K562 (cell line): ENCODE measurements around the gene STK11. TPM values are rescaled to one million over a fixed set of nuclear protein-coding genes. Genes with fewer than 3 reads are reported as not detected.

ENCODE experiments used
- BRD9 ChIP-seq: fragments of 450-650 bp; IDR thresholded peaks from 2 replicates; pipeline ENCODE4 v1.6.1; 2018; ENCODE audit warnings: low read depth; ENCODE audit not compliant: partially characterized antibody
- ELF4 ChIP-seq: fragments of 450-650 bp; formaldehyde crosslinking; IDR thresholded peaks from 2 replicates; pipeline ENCODE4 v1.4.0; 2022; ENCODE audit warnings: missing genetic modification characterization
- KLF13 ChIP-seq: fragments of 450-650 bp; IDR thresholded peaks from 2 replicates; pipeline ENCODE4 v1.6.1; 2016; ENCODE audit warnings: missing genetic modification characterization, low read depth, mild to moderate bottlenecking, missing compliant biosample characterization, moderate library complexity, borderline replicate concordance
- KLF16 ChIP-seq: IDR thresholded peaks from 2 replicates; pipeline ENCODE4 v1.6.1; 2016; ENCODE audit warnings: antibody characterized with exemption
- PTRF ChIP-seq: fragments of 450-650 bp; IDR thresholded peaks from 2 replicates; pipeline ENCODE4 v1.6.1; 2016; ENCODE audit warnings: mild to moderate bottlenecking, missing genetic modification characterization, missing compliant biosample characterization
- RBM15 ChIP-seq: fragments of 200-400 bp; formaldehyde crosslinking; IDR thresholded peaks from 2 replicates; pipeline ENCODE4 v1.6.1; 2018; ENCODE audit warnings: mild to moderate bottlenecking, low read length, moderate library complexity; ENCODE audit not compliant: insufficient read depth
- TARDBP ChIP-seq: fragments of 450-650 bp; IDR thresholded peaks from 2 replicates; pipeline ENCODE4 v1.6.1; 2016
- THRB ChIP-seq: fragments of 450-650 bp; formaldehyde crosslinking; conservative IDR thresholded peaks from 2 replicates; pipeline ENCODE4 v1.4.0; 2022; ENCODE audit warnings: mild to moderate bottlenecking, missing genetic modification characterization
- TOE1 ChIP-seq, 2 experiments: fragments of 450-650 bp in 1 of 2; sonication (generic) in 1 of 2; formaldehyde crosslinking in 1 of 2; IDR thresholded peaks; 2 replicates each; pipeline versions ENCODE4 v1.7.1 to v1.8.0; 2016 to 2022; ENCODE audit warnings: borderline replicate concordance in 2 of 2, mild to moderate bottlenecking in 2 of 2, antibody characterized with exemption in 1 of 2, inconsistent platforms in 1 of 2, low read depth in 1 of 2, missing genetic modification reagents in 1 of 2, moderate library complexity in 1 of 2
- ZNF766 ChIP-seq: fragments of 200-800 bp; sonication (Bioruptor generic); conservative IDR thresholded peaks from 2 replicates; pipeline ENCODE4 v1.6.1; 2016; ENCODE audit warnings: missing genetic modification characterization, missing compliant biosample characterization
- polyA plus RNA-seq, 8 experiments: library from polyadenylated mRNA; depleted of rRNA in 4 of 8; stranded (reverse) in 5 of 8; unstranded in 3 of 8; fragments of >200 nt; fragmentation: Nextera tagmentation in 2 of 8; fragmentation: Illumina TruSeq in 1 of 8; extraction: Ambion mirVana in 2 of 8; extraction: Trizol in 1 of 8; gene quantifications; 2 replicates each; pipeline versions ENCODE4 v1.2.1 to v1.2.3, GENCODE V29; 2011 to 2014; ENCODE audit warnings: inconsistent platforms in 1 of 8, missing spikeins in 1 of 8
- total RNA-seq, 7 experiments: library from RNA; depleted of rRNA in 6 of 7; stranded (reverse); fragments of >200 nt in 6 of 7; fragmentation: Illumina TruSeq in 2 of 7; extraction: Trizol in 2 of 7; gene quantifications; 2 replicates each; pipeline versions ENCODE4 v1.2.1 to v1.2.3, GENCODE V29; 2011 to 2021; ENCODE audit warnings: low replicate concordance in 1 of 7
- TF ChIP-seq, protein P1 (sequence below): sonication (generic); formaldehyde crosslinking; IDR thresholded peaks from 2 replicates; pipeline ENCODE4 v1.8.0; 2022; ENCODE audit warnings: mild to moderate bottlenecking, missing genetic modification reagents
- TF ChIP-seq, protein P2 (sequence below): fragments of 200-800 bp; sonication (Bioruptor generic); IDR thresholded peaks from 2 replicates; pipeline ENCODE4 v1.6.1; 2017; ENCODE audit warnings: missing genetic modification characterization, missing compliant biosample characterization

Gene STK11
- total and polyA plus RNA-seq, 9 of the 15 experiments (the other 6 are each of a cell fraction or from before 2014, with no cell fraction given): 0.15 to 96.5 (median 31.7) TPM

- TF ChIP-seq, protein P1, sequence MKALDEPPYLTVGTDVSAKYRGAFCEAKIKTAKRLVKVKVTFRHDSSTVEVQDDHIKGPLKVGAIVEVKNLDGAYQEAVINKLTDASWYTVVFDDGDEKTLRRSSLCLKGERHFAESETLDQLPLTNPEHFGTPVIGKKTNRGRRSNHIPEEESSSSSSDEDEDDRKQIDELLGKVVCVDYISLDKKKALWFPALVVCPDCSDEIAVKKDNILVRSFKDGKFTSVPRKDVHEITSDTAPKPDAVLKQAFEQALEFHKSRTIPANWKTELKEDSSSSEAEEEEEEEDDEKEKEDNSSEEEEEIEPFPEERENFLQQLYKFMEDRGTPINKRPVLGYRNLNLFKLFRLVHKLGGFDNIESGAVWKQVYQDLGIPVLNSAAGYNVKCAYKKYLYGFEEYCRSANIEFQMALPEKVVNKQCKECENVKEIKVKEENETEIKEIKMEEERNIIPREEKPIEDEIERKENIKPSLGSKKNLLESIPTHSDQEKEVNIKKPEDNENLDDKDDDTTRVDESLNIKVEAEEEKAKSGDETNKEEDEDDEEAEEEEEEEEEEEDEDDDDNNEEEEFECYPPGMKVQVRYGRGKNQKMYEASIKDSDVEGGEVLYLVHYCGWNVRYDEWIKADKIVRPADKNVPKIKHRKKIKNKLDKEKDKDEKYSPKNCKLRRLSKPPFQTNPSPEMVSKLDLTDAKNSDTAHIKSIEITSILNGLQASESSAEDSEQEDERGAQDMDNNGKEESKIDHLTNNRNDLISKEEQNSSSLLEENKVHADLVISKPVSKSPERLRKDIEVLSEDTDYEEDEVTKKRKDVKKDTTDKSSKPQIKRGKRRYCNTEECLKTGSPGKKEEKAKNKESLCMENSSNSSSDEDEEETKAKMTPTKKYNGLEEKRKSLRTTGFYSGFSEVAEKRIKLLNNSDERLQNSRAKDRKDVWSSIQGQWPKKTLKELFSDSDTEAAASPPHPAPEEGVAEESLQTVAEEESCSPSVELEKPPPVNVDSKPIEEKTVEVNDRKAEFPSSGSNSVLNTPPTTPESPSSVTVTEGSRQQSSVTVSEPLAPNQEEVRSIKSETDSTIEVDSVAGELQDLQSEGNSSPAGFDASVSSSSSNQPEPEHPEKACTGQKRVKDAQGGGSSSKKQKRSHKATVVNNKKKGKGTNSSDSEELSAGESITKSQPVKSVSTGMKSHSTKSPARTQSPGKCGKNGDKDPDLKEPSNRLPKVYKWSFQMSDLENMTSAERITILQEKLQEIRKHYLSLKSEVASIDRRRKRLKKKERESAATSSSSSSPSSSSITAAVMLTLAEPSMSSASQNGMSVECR (CRISPR knock-in tag): peak; percentile 97
- TF ChIP-seq ELF4 (CRISPR knock-in tag) (peak; percentile 49; the same call in 1 of the 2 replicates), BRD9 (no peak), KLF16 (no peak), RBM15 (no peak), ZNF766 (CRISPR knock-in tag) (no peak; the same call in 1 of the 2 replicates), TARDBP (0 out of 2 replicates have a peak, but pooled peaks have one; percentile 47), TOE1 (IDR thresholded peaks at IDR 0.05; ENCODE audit: borderline replicate concordance) (peak; percentile 81; the same call in 1 of the 2 replicates), TOE1 (CRISPR knock-in tag; IDR thresholded peaks at IDR 0.05; ENCODE audit: borderline replicate concordance, low read depth) (peak; percentile 41; the same call in 1 of the 2 replicates), THRB (CRISPR knock-in tag) (no peak; the same call in 1 of the 2 replicates), PTRF (tag) (no peak), KLF13 (tag) (peak; percentile 48; the same call in 1 of the 2 replicates)
- TF ChIP-seq, protein P2, sequence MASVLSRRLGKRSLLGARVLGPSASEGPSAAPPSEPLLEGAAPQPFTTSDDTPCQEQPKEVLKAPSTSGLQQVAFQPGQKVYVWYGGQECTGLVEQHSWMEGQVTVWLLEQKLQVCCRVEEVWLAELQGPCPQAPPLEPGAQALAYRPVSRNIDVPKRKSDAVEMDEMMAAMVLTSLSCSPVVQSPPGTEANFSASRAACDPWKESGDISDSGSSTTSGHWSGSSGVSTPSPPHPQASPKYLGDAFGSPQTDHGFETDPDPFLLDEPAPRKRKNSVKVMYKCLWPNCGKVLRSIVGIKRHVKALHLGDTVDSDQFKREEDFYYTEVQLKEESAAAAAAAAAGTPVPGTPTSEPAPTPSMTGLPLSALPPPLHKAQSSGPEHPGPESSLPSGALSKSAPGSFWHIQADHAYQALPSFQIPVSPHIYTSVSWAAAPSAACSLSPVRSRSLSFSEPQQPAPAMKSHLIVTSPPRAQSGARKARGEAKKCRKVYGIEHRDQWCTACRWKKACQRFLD (CRISPR knock-in tag): peak; percentile 7; the same call in 1 of the 2 replicates
Observed at GRCh38 chr19:1275260-1275975, 69.8 kb downstream of the STK11 start, which contains the start of gene FAM174C (continued).
